ENCODE data around the gene FHIT. TPM values are rescaled to one million over a fixed set of nuclear protein-coding genes. Genes with fewer than 3 reads are reported as not detected.

FHIT gene
- polyA plus RNA-seq, 1 of the 3 experiments (the other 2 are of a cell fraction): 0.41 TPM

DNA sequence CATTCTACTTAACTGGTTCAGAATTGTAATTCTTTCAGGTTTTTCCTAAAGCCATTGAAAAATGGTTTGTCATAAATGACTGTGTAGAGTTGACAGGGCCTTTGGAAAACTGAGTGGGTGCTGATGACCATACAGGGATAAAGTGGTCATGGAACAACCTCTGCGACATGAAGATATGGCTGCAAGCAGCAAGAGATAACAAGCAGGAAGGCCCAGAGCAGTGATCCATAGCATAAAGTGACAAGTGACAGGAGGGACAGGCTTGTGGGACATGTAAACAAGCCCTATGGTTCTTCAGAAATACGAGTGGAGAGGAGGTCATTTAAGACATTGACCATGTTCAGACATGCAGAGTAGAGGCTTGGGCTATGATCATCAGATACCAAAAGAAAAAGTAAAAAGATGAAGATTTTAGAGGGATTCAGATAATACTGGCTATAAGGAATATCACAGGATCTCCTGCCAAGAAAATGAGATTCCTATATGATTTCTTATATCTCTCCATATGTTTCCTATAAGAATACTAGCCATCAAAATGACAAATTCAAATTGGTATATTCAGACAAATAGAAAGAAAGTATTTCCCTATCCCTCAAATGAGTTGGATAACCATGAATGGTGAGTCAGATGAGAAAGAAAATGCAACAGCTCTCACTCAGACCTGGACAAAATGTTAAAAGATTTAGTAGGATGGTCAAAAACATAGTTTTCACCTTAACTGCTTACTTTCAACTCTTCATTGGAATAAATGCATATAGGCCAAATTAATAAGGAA, 1373.8 kb downstream of the FHIT start:
- H3K9me3 ChIP-seq: no peaks in the 10 kb centered on the region
- WGBS (ENCODE audit: low lambda C conversion rate): 43% methylated on average over 2 of the region's 2 CpGs
- H3K27me3 ChIP-seq (ENCODE audit: insufficient read depth): no peaks in the 10 kb centered on the region
- peaks cover 0 to under 1% of the 10 kb centered on the region in 2 experiments; a peak in 1 of 4 replicates for H3K4me1 ChIP-seq (ENCODE audit: control insufficient read depth in 1 of 2, insufficient read depth in 2 of 2, low read depth in 1 of 2, low read length in 1 of 2)
- H3K27ac ChIP-seq (ENCODE audit: low read depth in 2 of 2, low read length in 1 of 2): no peak overlapping the region
- no peak overlapping the region for H3K4me2 ChIP-seq
- ChIA-PET CTCF (interaction anchor here (1.0 kb wide), 1 partner anchor 20 kb away, joined by 4 read pairs; no protein-coding TSS in a partner anchor), POLR2A (no interaction called here)
- H3K4me3 ChIP-seq (ENCODE audit: low read depth in 2 of 2, low read length in 1 of 2): no peak overlapping the region
- H3F3A ChIP-seq (replicated peaks; ENCODE audit: insufficient read depth): no peaks in the 10 kb centered on the region
- H3K36me3 ChIP-seq (replicated peaks in 1 of 2; ENCODE audit: control insufficient read depth in 1 of 2, insufficient read depth in 2 of 2, low read length in 1 of 2): no peaks in the 10 kb centered on the region
- no peak overlapping the region for H2AFZ ChIP-seq (ENCODE audit: low read depth)
- DNase-seq: no peak
- no peaks in the 10 kb centered on the region for H3K79me2 ChIP-seq (ENCODE audit: insufficient read depth)
- no peak overlapping the region for H3K9ac ChIP-seq
- H3K9me2 ChIP-seq: no peaks in the 10 kb centered on the region
- H4K20me1 ChIP-seq (ENCODE audit: insufficient read depth): no peaks in the 10 kb centered on the region
- no peak for TF ChIP-seq NRF1 (IDR thresholded peaks at IDR 0.05; ENCODE audit: low read depth, low read length)

DNA sequence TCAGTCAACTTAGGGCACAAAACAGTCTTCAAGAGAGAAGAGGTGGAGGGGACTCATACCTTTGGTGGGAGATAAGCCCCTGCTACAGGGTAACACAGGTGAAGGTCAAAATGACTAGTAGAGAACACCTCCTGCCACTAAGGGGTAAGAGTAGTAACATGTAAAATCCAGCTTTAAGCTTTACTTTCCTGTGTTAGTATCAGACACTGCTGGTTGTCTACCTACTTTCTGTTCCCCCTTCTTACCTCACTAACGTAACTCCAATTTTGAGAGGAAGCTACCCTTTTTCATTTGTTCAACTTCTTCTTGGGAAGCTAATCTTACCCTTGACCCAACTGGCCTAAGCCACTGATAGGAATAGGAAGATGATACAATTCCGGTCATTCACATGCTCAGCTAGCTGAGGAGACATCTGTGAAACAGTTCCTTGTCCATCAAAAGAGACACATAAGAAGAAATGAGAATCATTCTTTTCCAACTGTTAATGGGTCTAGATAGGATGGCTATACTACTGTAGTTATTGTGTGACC, 1374.7 kb downstream of the FHIT start:
- no peak overlapping the region for H3K4me2 ChIP-seq
- no peaks in the 10 kb centered on the region for H3K4me1 ChIP-seq (ENCODE audit: control insufficient read depth in 1 of 2, insufficient read depth in 2 of 2, low read depth in 1 of 2, low read length in 1 of 2)
- H3K27ac ChIP-seq (ENCODE audit: low read depth in 2 of 2, low read length in 1 of 2): no peak overlapping the region
- ChIA-PET CTCF (no interaction called here), POLR2A (no interaction called here)
- TF ChIP-seq TEAD4 (IDR thresholded peaks at IDR 0.05; ENCODE audit: borderline replicate concordance, insufficient read depth): no peak
- TF ChIP-seq, protein P1, sequence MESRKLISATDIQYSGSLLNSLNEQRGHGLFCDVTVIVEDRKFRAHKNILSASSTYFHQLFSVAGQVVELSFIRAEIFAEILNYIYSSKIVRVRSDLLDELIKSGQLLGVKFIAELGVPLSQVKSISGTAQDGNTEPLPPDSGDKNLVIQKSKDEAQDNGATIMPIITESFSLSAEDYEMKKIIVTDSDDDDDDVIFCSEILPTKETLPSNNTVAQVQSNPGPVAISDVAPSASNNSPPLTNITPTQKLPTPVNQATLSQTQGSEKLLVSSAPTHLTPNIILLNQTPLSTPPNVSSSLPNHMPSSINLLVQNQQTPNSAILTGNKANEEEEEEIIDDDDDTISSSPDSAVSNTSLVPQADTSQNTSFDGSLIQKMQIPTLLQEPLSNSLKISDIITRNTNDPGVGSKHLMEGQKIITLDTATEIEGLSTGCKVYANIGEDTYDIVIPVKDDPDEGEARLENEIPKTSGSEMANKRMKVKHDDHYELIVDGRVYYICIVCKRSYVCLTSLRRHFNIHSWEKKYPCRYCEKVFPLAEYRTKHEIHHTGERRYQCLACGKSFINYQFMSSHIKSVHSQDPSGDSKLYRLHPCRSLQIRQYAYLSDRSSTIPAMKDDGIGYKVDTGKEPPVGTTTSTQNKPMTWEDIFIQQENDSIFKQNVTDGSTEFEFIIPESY (IDR thresholded peaks at IDR 0.05; ENCODE audit: borderline replicate concordance, low read depth): no peak
- TF ChIP-seq NFIC (IDR thresholded peaks at IDR 0.05; ENCODE audit: borderline replicate concordance): no peak
- TF ChIP-seq, protein P2, sequence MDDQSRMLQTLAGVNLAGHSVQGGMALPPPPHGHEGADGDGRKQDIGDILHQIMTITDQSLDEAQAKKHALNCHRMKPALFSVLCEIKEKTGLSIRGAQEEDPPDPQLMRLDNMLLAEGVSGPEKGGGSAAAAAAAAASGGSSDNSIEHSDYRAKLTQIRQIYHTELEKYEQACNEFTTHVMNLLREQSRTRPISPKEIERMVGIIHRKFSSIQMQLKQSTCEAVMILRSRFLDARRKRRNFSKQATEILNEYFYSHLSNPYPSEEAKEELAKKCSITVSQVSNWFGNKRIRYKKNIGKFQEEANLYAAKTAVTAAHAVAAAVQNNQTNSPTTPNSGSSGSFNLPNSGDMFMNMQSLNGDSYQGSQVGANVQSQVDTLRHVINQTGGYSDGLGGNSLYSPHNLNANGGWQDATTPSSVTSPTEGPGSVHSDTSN (IDR thresholded peaks at IDR 0.05): no peak
- no peak for TF ChIP-seq POLR2AphosphoS5 (IDR thresholded peaks at IDR 0.05; ENCODE audit: low read depth, low read length)
- TF ChIP-seq, protein P3, sequence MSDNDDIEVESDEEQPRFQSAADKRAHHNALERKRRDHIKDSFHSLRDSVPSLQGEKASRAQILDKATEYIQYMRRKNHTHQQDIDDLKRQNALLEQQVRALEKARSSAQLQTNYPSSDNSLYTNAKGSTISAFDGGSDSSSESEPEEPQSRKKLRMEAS (IDR thresholded peaks at IDR 0.05; ENCODE audit: low read depth): no peak
- no peak for TF ChIP-seq SIN3A (IDR thresholded peaks at IDR 0.05; ENCODE audit: borderline replicate concordance, low read depth, low read length)
- no peak for TF ChIP-seq EP300 (IDR thresholded peaks at IDR 0.05; ENCODE audit: borderline replicate concordance in 1 of 2, low read depth in 1 of 2, low read length in 1 of 2)
- no peak for TF ChIP-seq YY1 (IDR thresholded peaks at IDR 0.05; ENCODE audit: low read depth)
- TF ChIP-seq, protein P4, sequence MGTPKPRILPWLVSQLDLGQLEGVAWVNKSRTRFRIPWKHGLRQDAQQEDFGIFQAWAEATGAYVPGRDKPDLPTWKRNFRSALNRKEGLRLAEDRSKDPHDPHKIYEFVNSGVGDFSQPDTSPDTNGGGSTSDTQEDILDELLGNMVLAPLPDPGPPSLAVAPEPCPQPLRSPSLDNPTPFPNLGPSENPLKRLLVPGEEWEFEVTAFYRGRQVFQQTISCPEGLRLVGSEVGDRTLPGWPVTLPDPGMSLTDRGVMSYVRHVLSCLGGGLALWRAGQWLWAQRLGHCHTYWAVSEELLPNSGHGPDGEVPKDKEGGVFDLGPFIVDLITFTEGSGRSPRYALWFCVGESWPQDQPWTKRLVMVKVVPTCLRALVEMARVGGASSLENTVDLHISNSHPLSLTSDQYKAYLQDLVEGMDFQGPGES (IDR thresholded peaks at IDR 0.05; ENCODE audit: low read depth, low read length): no peak
- TF ChIP-seq JUND (IDR thresholded peaks at IDR 0.05): no peak
- TF ChIP-seq TAF1 (IDR thresholded peaks at IDR 0.05; ENCODE audit: borderline replicate concordance, low read depth, low read length): no peak
- TF ChIP-seq, protein P5, sequence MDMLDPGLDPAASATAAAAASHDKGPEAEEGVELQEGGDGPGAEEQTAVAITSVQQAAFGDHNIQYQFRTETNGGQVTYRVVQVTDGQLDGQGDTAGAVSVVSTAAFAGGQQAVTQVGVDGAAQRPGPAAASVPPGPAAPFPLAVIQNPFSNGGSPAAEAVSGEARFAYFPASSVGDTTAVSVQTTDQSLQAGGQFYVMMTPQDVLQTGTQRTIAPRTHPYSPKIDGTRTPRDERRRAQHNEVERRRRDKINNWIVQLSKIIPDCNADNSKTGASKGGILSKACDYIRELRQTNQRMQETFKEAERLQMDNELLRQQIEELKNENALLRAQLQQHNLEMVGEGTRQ (IDR thresholded peaks at IDR 0.05; ENCODE audit: borderline replicate concordance, low read depth, low read length): no peak
- TF ChIP-seq FOSL2 (IDR thresholded peaks at IDR 0.05; ENCODE audit: borderline replicate concordance, low read depth): no peak
- TF ChIP-seq, protein P6, sequence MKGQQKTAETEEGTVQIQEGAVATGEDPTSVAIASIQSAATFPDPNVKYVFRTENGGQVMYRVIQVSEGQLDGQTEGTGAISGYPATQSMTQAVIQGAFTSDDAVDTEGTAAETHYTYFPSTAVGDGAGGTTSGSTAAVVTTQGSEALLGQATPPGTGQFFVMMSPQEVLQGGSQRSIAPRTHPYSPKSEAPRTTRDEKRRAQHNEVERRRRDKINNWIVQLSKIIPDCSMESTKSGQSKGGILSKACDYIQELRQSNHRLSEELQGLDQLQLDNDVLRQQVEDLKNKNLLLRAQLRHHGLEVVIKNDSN (IDR thresholded peaks at IDR 0.05; ENCODE audit: borderline replicate concordance, low read depth): no peak
- H3K79me2 ChIP-seq (ENCODE audit: insufficient read depth): no peaks in the 10 kb centered on the region
- H3K9ac ChIP-seq: no peak overlapping the region
- H2AFZ ChIP-seq (ENCODE audit: low read depth): no peak overlapping the region
- H3K27me3 ChIP-seq (ENCODE audit: insufficient read depth): no peaks in the 10 kb centered on the region
- no peaks in the 10 kb centered on the region for H3K9me3 ChIP-seq
- H3K4me3 ChIP-seq (ENCODE audit: low read depth in 2 of 2, low read length in 1 of 2): no peak overlapping the region
- H3K9me2 ChIP-seq: no peaks in the 10 kb centered on the region
- no peaks in the 10 kb centered on the region for H3K36me3 ChIP-seq (replicated peaks in 1 of 2; ENCODE audit: control insufficient read depth in 1 of 2, insufficient read depth in 2 of 2, low read length in 1 of 2)
- H4K20me1 ChIP-seq (ENCODE audit: insufficient read depth): no peaks in the 10 kb centered on the region
- H3F3A ChIP-seq (replicated peaks; ENCODE audit: insufficient read depth): no peaks in the 10 kb centered on the region
- no peak for DNase-seq
- WGBS (ENCODE audit: low lambda C conversion rate): 42% methylated on average over 2 of the region's 2 CpGs
